Lung (tissue), 12 donors: ENCODE measurements around the gene CDR2. TPM values are rescaled to one million over a fixed set of nuclear protein-coding genes. Genes with fewer than 3 reads are reported as not detected.

ENCODE experiments used
- ATAC-seq: fragments of 200-7000 bp; cut with Tn5 transposase; one replicate; pipeline ENCODE4 v1.9.1; 2020; ENCODE audit warnings: moderate number of reproducible peaks; ENCODE audit not compliant: insufficient read depth, low FRiP score
- DNase-seq, 3 donors: peaks; one replicate each; pipeline ENCODE4 v3.0.0-alpha.2; 2013 to 2017
- H3K27ac ChIP-seq, 2 donors: one replicate each; pipeline ENCODE4 v1.5.1; 2013; ENCODE audit warnings: mild to moderate bottlenecking in 2 of 2, moderate library complexity in 2 of 2, control low read depth in 1 of 2, inconsistent platforms in 1 of 2, low read depth in 1 of 2, low read length in 1 of 2
- H3K27me3 ChIP-seq, 3 donors: one replicate each; pipeline ENCODE4 v1.5.1; 2013; ENCODE audit warnings: low read length in 2 of 3; ENCODE audit not compliant: control insufficient read depth in 3 of 3, insufficient read depth in 3 of 3
- H3K36me3 ChIP-seq, 4 donors: one replicate each; pipeline ENCODE4 v1.5.1; 2013; ENCODE audit warnings: low read length in 4 of 4, mild to moderate bottlenecking in 1 of 4, moderate library complexity in 1 of 4; ENCODE audit not compliant: control insufficient read depth in 4 of 4, insufficient read depth in 4 of 4
- H3K4me1 ChIP-seq, 5 donors: one replicate each; pipeline ENCODE4 v1.5.1; 2013; ENCODE audit warnings: low read length in 5 of 5, mild to moderate bottlenecking in 2 of 5, moderate library complexity in 1 of 5; ENCODE audit not compliant: control insufficient read depth in 5 of 5, insufficient read depth in 5 of 5
- H3K4me3 ChIP-seq: one replicate; pipeline ENCODE4 v1.5.1; 2013; ENCODE audit warnings: mild to moderate bottlenecking, control low read depth, moderate library complexity
- H3K9ac ChIP-seq, 2 donors: one replicate each; pipeline ENCODE4 v1.5.1; 2013; ENCODE audit warnings: low read length in 2 of 2, control low read depth in 1 of 2; ENCODE audit not compliant: insufficient read depth in 1 of 2
- H3K9me3 ChIP-seq, 4 donors: one replicate each; pipeline ENCODE4 v1.5.1; 2013; ENCODE audit warnings: low read length in 3 of 4, mild to moderate bottlenecking in 1 of 4, moderate library complexity in 1 of 4; ENCODE audit not compliant: control insufficient read depth in 4 of 4, insufficient read depth in 3 of 4
- WGBS, 2 donors: extraction: QIAGEN DNeasy Blood & Tissue Kit; methylation state at CpG; one replicate each; pipeline ENCODE4 v1.1.7; 2013; 5-methylcytosine and 5-hydroxymethylcytosine counted together
- polyA plus RNA-seq, 2 donors: library from polyadenylated mRNA; stranded (reverse); fragments of 200-250 nt; gene quantifications; one replicate each; pipeline ENCODE4 v1.2.1, GENCODE V29; 2013
- total RNA-seq, 2 donors: library from RNA; depleted of rRNA in 1 of 2; stranded (reverse); fragments of >200 nt in 1 of 2; gene quantifications; one replicate each; pipeline ENCODE4 v1.2.1, GENCODE V29; 2014 to 2021
- TF ChIP-seq, protein P1 (sequence below): IDR thresholded peaks from 2 replicates; pipeline ENCODE4 v1.5.1; 2012; ENCODE audit warnings: mild to moderate bottlenecking; ENCODE audit errors: control extremely low read depth, extremely low read depth
- donor health status: control.
- donor health status: control.
- donor health status: Bipolar disorder and iron deficiency.
- donor health status: healthy.
- donor health status: DM: yes; HTN: yes; CAD: no.

CDR2 gene
- total and polyA plus RNA-seq, 4 donors = 11.3 to 27.0 (median 14.0) TPM

DNA sequence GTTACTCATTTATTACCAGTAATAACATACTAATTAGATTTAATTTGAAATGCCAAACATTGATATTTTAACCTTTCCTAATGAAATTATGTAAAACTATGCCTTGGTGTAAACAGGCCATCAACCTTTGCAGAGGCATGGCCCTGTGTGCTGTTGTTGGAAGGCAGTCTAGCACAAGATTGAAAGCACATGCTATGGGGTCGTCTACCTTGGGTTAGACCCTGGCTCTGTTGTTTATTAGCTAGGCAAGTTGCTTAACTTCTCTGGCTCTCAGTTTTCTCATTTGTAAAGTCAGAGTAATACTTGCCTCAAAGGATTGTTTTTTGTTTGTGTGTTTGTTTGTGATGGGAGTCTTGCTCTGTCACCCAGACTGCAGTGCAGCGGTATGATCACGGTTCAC, 9.4 kb upstream of the CDR2 start:
- H3K27ac ChIP-seq = no peak overlapping the region
- no peak overlapping the region for H3K4me3 ChIP-seq
- no peak for DNase-seq
- H3K9ac ChIP-seq = no peak overlapping the region
- ATAC-seq = no peak
- H3K36me3 ChIP-seq = no peaks in the 10 kb centered on the region
- peaks cover 0 to 18% (median 9%) of the 10 kb centered on the region in 5 donors for H3K4me1 ChIP-seq
- 94 to 95% methylated on average over 3 of the region's 3 CpGs for WGBS, 2 donors
- no peaks in the 10 kb centered on the region for H3K27me3 ChIP-seq
- TF ChIP-seq, protein P1, sequence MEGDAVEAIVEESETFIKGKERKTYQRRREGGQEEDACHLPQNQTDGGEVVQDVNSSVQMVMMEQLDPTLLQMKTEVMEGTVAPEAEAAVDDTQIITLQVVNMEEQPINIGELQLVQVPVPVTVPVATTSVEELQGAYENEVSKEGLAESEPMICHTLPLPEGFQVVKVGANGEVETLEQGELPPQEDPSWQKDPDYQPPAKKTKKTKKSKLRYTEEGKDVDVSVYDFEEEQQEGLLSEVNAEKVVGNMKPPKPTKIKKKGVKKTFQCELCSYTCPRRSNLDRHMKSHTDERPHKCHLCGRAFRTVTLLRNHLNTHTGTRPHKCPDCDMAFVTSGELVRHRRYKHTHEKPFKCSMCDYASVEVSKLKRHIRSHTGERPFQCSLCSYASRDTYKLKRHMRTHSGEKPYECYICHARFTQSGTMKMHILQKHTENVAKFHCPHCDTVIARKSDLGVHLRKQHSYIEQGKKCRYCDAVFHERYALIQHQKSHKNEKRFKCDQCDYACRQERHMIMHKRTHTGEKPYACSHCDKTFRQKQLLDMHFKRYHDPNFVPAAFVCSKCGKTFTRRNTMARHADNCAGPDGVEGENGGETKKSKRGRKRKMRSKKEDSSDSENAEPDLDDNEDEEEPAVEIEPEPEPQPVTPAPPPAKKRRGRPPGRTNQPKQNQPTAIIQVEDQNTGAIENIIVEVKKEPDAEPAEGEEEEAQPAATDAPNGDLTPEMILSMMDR = no peak
- no peaks in the 10 kb centered on the region for H3K9me3 ChIP-seq

DNA sequence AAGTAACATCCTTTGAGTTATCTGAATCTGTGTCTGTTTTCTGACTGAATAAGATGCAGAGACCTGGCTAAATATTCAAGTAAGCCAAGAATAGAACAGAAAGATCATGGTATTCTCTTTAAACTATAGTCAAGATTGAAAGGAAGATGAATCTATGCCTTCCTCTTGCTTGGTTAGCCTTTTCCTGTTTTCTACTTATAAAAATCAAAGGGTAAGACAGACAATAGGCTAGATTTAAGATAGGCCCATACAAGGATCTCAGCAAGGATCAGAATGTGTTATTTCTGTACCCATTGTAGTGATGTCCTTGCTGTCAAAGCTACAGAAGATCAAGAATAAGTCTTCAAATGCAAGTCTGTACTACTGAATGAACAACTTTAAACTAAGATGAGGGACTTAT, 7.0 kb upstream of the CDR2 start:
- H3K27ac ChIP-seq = no peak overlapping the region

DNA sequence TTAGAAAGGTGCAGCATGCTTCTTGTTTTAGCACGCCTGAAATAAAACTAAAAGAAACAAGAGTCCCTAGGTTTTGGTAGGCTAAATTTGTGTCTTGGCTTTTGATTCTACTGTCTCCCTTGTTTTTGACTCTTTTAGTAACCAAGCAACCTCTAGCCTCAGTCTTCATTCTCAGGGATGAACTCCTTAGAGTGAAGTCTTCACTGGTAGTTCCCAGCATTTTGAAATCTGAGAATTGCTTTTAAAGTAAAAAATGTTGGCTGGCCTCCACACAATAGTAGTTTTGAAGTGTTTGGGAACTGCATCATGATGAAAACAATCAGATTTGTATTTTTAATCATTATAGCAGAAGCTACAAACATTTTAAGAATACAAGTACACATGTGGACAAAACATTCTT, 6.1 kb upstream of the CDR2 start:
- 82 to 89% methylated on average over 1 of the region's 1 CpG for WGBS, 2 donors
- H3K27ac ChIP-seq = no peak overlapping the region
- no peak for ATAC-seq
- H3K27me3 ChIP-seq = no peaks in the 10 kb centered on the region
- TF ChIP-seq, protein P1 = no peak
- H3K4me3 ChIP-seq = no peak overlapping the region
- no peaks in the 10 kb centered on the region for H3K36me3 ChIP-seq
- no peaks in the 10 kb centered on the region for H3K9me3 ChIP-seq
- peak in 2 of 3 donors; percentile 66 to 69 for DNase-seq
- peaks cover 0 to 11% (median 9%) of the 10 kb centered on the region in 5 donors for H3K4me1 ChIP-seq
- H3K9ac ChIP-seq = no peak overlapping the region

More for the DNA sequence above, 7.0 kb upstream of the CDR2 start:
- no peaks in the 10 kb centered on the region for H3K36me3 ChIP-seq
- H3K4me3 ChIP-seq = no peak overlapping the region
- no peaks in the 10 kb centered on the region for H3K9me3 ChIP-seq
- DNase-seq (no peak), ATAC-seq (no peak)
- peaks cover 0 to 13% (median 9%) of the 10 kb centered on the region in 5 donors for H3K4me1 ChIP-seq
- TF ChIP-seq, protein P1 = no peak
- H3K9ac ChIP-seq = no peak overlapping the region
- no peaks in the 10 kb centered on the region for H3K27me3 ChIP-seq

DNA sequence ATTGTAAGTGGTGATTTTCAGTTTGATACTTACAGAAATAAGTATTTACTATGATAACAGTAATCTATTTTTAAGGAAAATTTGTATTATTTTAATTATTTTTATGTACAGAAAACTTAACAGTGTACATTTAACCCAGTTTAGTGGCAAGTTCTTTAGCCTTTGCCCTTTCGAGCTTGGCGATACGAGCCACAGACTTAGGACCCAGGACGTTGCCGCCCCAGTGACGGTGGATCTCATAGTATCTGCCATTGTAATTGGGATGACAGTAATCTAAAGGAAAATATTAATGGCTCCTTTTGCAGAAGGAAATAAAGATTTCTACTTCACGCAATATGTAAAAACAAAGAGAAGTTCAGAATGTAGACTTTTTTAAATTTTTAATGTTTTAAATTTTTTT, 5.2 kb upstream of the CDR2 start:
- Histone ChIP-seq H3K9me3 (no peaks in the 10 kb centered on the region), H3K9ac (no peak overlapping the region), H3K27ac (no peak overlapping the region), H3K36me3 (no peaks in the 10 kb centered on the region), H3K4me3 (no peak overlapping the region), H3K27me3 (no peaks in the 10 kb centered on the region), H3K4me1 (peaks cover 0 to 11% (median 9%) of the 10 kb centered on the region in 5 donors)
- 97 to 98% methylated on average over 7 of the region's 7 CpGs for WGBS, 2 donors
- ATAC-seq = no peak
- TF ChIP-seq, protein P1 = no peak
- no peak for DNase-seq
